ENCODE measurements around the gene PPP1R15A.

GRCh38 chr19:48922548-48923490 is 50.6 kb downstream of the PPP1R15A start:
- TF ChIP-seq POLR2AphosphoS5 (IDR thresholded peaks at IDR 0.05) (no peak), EP300 (IDR thresholded peaks at IDR 0.05) (no peak)

Data from upper lobe of left lung (tissue), 4 donors.